HL-60 (cell line): ENCODE results near the gene NADSYN1.

Experiments used
- POLR2AphosphoS5 ChIP-seq: IDR thresholded peaks from 2 replicates; pipeline ENCODE4 v1.6.1; 2012; ENCODE audit warnings: low read depth
- TF ChIP-seq, protein P1 (sequence below): IDR thresholded peaks from one replicate; pipeline ENCODE4 v1.5.1; 2011; ENCODE audit warnings: low read length, control low read depth, inconsistent platforms; ENCODE audit not compliant: insufficient read depth

- TF ChIP-seq, protein P1, sequence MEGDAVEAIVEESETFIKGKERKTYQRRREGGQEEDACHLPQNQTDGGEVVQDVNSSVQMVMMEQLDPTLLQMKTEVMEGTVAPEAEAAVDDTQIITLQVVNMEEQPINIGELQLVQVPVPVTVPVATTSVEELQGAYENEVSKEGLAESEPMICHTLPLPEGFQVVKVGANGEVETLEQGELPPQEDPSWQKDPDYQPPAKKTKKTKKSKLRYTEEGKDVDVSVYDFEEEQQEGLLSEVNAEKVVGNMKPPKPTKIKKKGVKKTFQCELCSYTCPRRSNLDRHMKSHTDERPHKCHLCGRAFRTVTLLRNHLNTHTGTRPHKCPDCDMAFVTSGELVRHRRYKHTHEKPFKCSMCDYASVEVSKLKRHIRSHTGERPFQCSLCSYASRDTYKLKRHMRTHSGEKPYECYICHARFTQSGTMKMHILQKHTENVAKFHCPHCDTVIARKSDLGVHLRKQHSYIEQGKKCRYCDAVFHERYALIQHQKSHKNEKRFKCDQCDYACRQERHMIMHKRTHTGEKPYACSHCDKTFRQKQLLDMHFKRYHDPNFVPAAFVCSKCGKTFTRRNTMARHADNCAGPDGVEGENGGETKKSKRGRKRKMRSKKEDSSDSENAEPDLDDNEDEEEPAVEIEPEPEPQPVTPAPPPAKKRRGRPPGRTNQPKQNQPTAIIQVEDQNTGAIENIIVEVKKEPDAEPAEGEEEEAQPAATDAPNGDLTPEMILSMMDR = no peak
- no peak for TF ChIP-seq POLR2AphosphoS5
Measured at GRCh38 chr11:71478528-71478840, 25.5 kb downstream of the NADSYN1 start.
